KMS-11 (cell line): Measurements from ENCODE around the gene JAG2.

Experiments
- H2AFZ ChIP-seq: fragments of 200-600 bp; sonication (generic); 2 replicates; pipeline ENCODE4 v1.6.1; 2016; ENCODE audit warnings: antibody characterized with exemption, mixed run types, low read depth
- H3K27ac ChIP-seq: fragments of 200-600 bp; sonication (generic); 2 replicates; pipeline ENCODE4 v1.6.1; 2016; ENCODE audit warnings: mild to moderate bottlenecking, mixed run types
- H3K27me3 ChIP-seq: fragments of 200-600 bp; sonication (generic); 2 replicates; pipeline ENCODE4 v1.6.1; 2017; ENCODE audit warnings: mild to moderate bottlenecking, low read depth, mixed run types, moderate library complexity; ENCODE audit not compliant: insufficient read depth
- H3K36me3 ChIP-seq: fragments of 200-600 bp; sonication (generic); 2 replicates; pipeline ENCODE4 v1.6.1; 2017; ENCODE audit warnings: mild to moderate bottlenecking, mixed run types; ENCODE audit not compliant: insufficient read depth
- H3K4me1 ChIP-seq: fragments of 200-600 bp; sonication (generic); 2 replicates; pipeline ENCODE4 v1.6.1; 2016; ENCODE audit warnings: mild to moderate bottlenecking, low read depth, mixed run types; ENCODE audit not compliant: poor library complexity, severe bottlenecking
- H3K4me2 ChIP-seq: fragments of 200-600 bp; sonication (generic); 2 replicates; pipeline ENCODE4 v1.7.0; 2016; ENCODE audit warnings: mild to moderate bottlenecking, mixed run types
- H3K4me3 ChIP-seq: fragments of 200-600 bp; sonication (generic); IDR thresholded peaks from 2 replicates; pipeline ENCODE4 v1.6.1; 2017; ENCODE audit warnings: low read depth, low read length, mixed read lengths; ENCODE audit not compliant: insufficient read depth
- H3K79me2 ChIP-seq: fragments of 200-600 bp; sonication (generic); 2 replicates; pipeline ENCODE4 v1.6.1; 2016; ENCODE audit warnings: low read depth, mixed run types; ENCODE audit not compliant: insufficient read depth
- H3K9ac ChIP-seq: fragments of 200-600 bp; sonication (generic); 2 replicates; pipeline ENCODE4 v1.6.1; 2016; ENCODE audit warnings: mild to moderate bottlenecking, mixed run types
- H4K20me1 ChIP-seq: fragments of 200-600 bp; sonication (generic); 2 replicates; pipeline ENCODE4 v1.6.1; 2016; ENCODE audit warnings: mild to moderate bottlenecking, mixed run types; ENCODE audit not compliant: insufficient read depth
- TF ChIP-seq, protein P1 (sequence below): fragments of 200-600 bp; sonication (generic); conservative IDR thresholded peaks from 2 replicates; pipeline ENCODE4 v1.6.1; 2017; ENCODE audit warnings: low read depth, mild to moderate bottlenecking, antibody characterized with exemption, low read length, moderate library complexity, mixed read lengths

The JAG2 gene

DNA sequence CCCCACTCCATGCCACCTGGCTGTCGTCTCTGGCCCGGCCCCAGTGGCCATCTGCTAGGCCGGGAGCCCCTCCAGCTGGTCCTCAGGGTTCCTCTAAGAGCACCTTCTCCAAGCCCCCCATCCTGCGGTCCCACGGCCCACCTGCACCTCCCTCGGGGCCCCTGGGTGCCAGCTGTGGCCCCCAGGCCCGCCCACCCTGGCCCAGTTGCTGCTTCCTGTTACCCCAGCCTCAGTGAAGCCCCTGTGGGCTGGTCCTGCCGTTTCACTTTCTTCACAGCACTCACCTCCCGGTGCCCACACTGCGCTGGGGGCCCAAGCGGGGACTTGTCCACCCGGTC lies 40.1 kb upstream of the JAG2 start:
- TF ChIP-seq, protein P1, sequence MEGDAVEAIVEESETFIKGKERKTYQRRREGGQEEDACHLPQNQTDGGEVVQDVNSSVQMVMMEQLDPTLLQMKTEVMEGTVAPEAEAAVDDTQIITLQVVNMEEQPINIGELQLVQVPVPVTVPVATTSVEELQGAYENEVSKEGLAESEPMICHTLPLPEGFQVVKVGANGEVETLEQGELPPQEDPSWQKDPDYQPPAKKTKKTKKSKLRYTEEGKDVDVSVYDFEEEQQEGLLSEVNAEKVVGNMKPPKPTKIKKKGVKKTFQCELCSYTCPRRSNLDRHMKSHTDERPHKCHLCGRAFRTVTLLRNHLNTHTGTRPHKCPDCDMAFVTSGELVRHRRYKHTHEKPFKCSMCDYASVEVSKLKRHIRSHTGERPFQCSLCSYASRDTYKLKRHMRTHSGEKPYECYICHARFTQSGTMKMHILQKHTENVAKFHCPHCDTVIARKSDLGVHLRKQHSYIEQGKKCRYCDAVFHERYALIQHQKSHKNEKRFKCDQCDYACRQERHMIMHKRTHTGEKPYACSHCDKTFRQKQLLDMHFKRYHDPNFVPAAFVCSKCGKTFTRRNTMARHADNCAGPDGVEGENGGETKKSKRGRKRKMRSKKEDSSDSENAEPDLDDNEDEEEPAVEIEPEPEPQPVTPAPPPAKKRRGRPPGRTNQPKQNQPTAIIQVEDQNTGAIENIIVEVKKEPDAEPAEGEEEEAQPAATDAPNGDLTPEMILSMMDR: no peak
- H3K4me1 ChIP-seq: no peaks in the 10 kb centered on the region
- H4K20me1 ChIP-seq: no peaks in the 10 kb centered on the region
- no peak overlapping the region for H3K9ac ChIP-seq
- H3K27ac ChIP-seq: no peak overlapping the region
- no peak overlapping the region for H3K4me2 ChIP-seq
- no peaks in the 10 kb centered on the region for H3K27me3 ChIP-seq
- no peaks in the 10 kb centered on the region for H3K36me3 ChIP-seq
- no peak overlapping the region for H2AFZ ChIP-seq
- no peaks in the 10 kb centered on the region for H3K79me2 ChIP-seq
- H3K4me3 ChIP-seq: no peak overlapping the region

DNA sequence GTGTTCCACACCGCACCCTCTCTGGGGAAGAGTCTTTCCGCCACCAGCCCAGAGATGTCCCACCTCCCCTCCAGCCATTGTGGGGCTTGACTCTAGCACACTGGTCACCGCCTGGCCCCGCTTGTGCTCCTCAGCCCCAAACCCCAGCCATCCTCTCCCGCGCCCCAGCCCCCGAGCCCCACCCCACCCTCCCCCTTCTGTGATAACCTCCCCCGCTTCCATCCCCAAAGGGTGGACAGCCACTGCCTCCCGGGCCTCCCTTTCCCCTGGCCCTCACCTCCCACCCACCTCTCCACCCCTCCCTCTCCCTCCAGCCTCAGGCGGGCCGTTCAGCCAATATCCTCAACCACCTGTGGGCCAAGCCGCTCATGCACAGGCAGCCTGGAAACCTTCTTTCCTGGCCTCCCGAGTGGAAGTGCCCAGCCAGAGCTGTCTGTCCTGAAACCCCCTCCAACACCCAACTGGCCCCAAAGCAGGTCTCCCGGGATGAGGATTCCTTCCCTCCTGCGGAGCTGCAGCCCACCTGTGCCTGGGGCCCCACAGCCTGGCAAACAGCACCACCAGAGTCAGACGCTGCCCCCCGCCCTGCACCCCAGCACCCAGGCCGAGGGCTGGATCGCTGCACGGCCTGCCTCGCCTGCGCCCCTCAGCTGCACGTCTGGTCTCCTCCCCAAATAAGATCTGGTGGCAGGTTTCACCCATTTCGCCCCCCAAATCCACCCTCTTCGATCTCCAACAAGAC lies 39.6 kb upstream of the JAG2 start:
- no peaks in the 10 kb centered on the region for H3K27me3 ChIP-seq
- no peak overlapping the region for H3K4me3 ChIP-seq
- H3K27ac ChIP-seq: no peak overlapping the region
- no peak overlapping the region for H3K9ac ChIP-seq
- no peak overlapping the region for H3K4me2 ChIP-seq
- H3K79me2 ChIP-seq: no peaks in the 10 kb centered on the region
- no peaks in the 10 kb centered on the region for H3K36me3 ChIP-seq
- H2AFZ ChIP-seq: no peak overlapping the region
- no peaks in the 10 kb centered on the region for H4K20me1 ChIP-seq
- no peaks in the 10 kb centered on the region for H3K4me1 ChIP-seq
- TF ChIP-seq, protein P1: no peak

DNA sequence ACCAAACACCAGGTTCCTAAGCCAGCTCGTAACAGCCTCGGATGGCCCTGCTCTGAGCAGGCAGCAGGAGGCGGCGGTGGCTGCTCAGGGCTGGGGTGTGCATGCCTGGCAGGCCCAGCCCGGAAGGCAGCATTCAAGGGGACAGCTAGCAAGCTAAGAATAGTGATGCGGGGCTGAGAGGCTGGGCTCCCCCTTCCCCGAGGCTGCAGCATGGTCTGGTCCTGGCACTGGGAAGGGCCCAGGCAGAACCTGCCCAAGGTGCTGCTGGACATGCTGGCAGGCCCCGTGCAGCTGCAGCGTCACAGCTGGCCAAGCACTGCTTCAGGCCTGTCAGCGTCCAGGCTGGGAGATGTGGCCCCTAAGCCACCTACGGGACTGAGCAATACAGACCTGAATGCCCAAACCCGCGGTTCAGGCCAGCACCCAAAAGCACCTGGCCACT lies 38.9 kb upstream of the JAG2 start:
- no peak overlapping the region for H3K9ac ChIP-seq
- H3K4me1 ChIP-seq: no peaks in the 10 kb centered on the region
- H3K36me3 ChIP-seq: no peaks in the 10 kb centered on the region
- H3K4me3 ChIP-seq: no peak overlapping the region
- H3K27ac ChIP-seq: no peak overlapping the region
- no peak overlapping the region for H2AFZ ChIP-seq
- no peaks in the 10 kb centered on the region for H3K79me2 ChIP-seq
- H3K4me2 ChIP-seq: no peak overlapping the region
- no peaks in the 10 kb centered on the region for H4K20me1 ChIP-seq
- no peaks in the 10 kb centered on the region for H3K27me3 ChIP-seq
- TF ChIP-seq, protein P1: no peak

DNA sequence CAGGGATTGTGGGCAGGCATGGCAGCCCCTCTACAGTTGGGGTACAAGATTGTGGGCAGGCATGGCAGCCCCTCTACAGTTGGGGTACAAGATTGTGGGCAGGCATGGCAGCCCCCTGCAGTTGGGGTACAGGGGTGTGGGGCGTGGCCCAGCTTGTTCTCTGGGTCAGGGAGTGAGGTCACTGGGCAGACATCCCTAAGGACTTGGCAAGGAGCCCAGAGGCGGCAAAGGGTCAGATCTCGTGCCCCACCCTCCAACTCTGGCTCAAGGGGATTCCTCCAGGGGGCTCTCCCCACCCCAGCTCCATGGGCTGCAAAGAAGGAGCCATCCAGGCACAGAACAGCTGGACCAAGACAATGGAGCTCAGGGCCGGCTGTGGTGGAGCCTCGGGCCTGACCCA lies 38.3 kb upstream of the JAG2 start:
- TF ChIP-seq, protein P1: no peak

More for the DNA sequence above, 38.3 kb upstream of the JAG2 start:
- Histone ChIP-seq H3K4me2 (no peak overlapping the region), H3K36me3 (no peaks in the 10 kb centered on the region), H3K4me1 (no peaks in the 10 kb centered on the region), H3K4me3 (no peak overlapping the region), H3K79me2 (no peaks in the 10 kb centered on the region), H3K27me3 (no peaks in the 10 kb centered on the region), H4K20me1 (no peaks in the 10 kb centered on the region), H3K27ac (no peak overlapping the region), H3K9ac (no peak overlapping the region), H2AFZ (no peak overlapping the region)
